Measurements from ENCODE around the gene SUSD1.

Gene SUSD1

DNA sequence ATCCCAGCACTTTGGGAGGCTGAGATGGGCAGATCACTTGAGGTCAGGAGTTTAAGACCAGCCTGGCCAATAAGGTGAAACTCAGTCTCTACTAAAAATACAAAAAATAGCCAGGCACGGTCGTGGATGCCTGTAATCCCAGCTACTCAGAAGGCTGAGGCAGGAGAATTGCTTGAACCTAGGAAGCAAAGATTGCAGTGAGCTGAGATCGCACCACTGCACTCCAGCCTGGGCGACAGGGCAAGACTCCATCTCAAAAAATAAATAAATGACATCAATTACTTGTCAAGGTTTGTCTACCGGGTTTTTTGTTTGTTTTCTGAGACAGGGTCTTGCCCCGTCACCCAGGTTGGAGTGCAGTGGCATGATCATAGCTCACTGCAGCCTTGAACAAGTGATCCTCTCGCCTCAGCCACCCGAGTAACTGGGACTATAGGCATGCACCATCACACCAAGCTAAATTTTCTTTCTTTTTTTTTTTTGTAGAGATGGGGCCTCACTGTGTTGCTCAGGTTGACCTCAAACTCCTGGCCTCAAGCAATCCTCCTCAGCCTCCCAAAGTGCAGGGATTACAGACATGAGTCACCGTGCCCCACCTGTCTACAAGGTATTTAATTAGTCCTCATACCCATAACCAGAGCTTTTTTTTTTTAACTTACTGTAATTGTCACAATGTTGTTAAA lies 64.9 kb downstream of the SUSD1 start:
- TF ChIP-seq, protein P1, sequence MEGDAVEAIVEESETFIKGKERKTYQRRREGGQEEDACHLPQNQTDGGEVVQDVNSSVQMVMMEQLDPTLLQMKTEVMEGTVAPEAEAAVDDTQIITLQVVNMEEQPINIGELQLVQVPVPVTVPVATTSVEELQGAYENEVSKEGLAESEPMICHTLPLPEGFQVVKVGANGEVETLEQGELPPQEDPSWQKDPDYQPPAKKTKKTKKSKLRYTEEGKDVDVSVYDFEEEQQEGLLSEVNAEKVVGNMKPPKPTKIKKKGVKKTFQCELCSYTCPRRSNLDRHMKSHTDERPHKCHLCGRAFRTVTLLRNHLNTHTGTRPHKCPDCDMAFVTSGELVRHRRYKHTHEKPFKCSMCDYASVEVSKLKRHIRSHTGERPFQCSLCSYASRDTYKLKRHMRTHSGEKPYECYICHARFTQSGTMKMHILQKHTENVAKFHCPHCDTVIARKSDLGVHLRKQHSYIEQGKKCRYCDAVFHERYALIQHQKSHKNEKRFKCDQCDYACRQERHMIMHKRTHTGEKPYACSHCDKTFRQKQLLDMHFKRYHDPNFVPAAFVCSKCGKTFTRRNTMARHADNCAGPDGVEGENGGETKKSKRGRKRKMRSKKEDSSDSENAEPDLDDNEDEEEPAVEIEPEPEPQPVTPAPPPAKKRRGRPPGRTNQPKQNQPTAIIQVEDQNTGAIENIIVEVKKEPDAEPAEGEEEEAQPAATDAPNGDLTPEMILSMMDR (IDR thresholded peaks at IDR 0.05; ENCODE audit: insufficient read depth, low read depth, low read length, missing control alignments), result no peak
- H3K4me3 ChIP-seq (ENCODE audit: low read length), result no peak overlapping the region
- peak; percentile 81 for DNase-seq (ENCODE audit: low read depth)

DNA sequence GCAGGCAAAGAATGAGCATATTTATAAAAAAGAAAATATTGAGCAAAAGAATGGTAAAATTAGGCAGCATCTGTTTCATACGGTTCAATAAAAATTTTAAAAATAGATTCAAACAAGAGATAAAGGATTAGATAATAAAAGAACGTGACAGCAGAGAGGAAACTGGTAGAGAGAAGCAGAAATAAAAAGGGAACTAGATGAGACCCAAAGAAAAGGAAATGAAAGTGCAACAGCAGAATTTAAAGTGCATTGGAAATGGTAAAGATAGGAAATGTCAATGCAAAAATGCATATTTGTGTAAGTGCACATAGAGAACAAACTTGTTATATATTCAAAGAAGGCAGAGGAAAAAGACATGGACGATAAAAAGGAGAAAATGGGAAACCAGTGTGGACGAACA lies 70.2 kb downstream of the SUSD1 start:
- no peak overlapping the region for H3K4me3 ChIP-seq (ENCODE audit: low read length)
- no peak for DNase-seq (ENCODE audit: low read depth)
- TF ChIP-seq, protein P1 (IDR thresholded peaks at IDR 0.05; ENCODE audit: insufficient read depth, low read depth, low read length, missing control alignments), result no peak

DNA sequence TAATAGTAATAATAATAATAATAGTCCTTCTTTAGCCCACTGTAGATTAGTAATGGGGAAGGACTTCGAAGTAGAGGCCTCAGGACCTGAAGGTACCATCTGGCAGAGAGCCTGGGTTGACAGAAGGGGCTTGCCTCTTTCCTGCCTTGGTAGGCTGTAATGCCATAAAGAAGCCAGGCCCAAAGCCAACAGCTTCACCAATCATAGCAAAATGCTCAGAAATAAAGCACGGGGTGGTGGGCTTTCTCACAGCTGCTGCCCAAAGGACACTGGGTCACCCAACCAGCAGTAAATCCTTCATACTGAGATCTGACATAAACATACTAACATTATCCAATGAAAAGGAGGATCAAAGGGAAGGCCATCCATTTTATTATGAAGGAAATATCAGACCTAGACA lies 70.7 kb downstream of the SUSD1 start:
- no peak overlapping the region for H3K4me3 ChIP-seq (ENCODE audit: low read length)
- no peak for DNase-seq (ENCODE audit: low read depth)
- TF ChIP-seq, protein P1 (IDR thresholded peaks at IDR 0.05; ENCODE audit: insufficient read depth, low read depth, low read length, missing control alignments), result no peak

DNA sequence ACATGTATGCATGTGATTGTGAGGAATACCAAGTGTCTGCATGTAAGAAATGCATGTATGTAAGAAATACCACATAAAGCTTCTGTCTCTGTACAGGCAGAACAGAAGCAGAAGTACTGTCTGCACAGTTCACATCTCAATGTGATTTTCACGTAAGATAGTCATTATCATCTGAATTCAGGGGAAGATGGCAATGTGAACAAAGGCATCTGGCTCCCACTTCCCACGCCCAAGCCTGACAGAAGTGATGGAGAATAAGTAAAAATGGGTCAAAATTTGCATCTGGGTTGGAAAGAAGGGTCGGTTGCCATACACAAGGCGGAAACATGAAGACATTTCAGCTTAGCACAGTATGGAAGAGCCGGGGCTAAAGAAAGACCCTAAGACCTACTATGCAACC lies 71.7 kb downstream of the SUSD1 start:
- DNase-seq (ENCODE audit: low read depth), result no peak
- H3K4me3 ChIP-seq (ENCODE audit: low read length), result no peak overlapping the region
- TF ChIP-seq, protein P1 (IDR thresholded peaks at IDR 0.05; ENCODE audit: insufficient read depth, low read depth, low read length, missing control alignments), result no peak

DNA sequence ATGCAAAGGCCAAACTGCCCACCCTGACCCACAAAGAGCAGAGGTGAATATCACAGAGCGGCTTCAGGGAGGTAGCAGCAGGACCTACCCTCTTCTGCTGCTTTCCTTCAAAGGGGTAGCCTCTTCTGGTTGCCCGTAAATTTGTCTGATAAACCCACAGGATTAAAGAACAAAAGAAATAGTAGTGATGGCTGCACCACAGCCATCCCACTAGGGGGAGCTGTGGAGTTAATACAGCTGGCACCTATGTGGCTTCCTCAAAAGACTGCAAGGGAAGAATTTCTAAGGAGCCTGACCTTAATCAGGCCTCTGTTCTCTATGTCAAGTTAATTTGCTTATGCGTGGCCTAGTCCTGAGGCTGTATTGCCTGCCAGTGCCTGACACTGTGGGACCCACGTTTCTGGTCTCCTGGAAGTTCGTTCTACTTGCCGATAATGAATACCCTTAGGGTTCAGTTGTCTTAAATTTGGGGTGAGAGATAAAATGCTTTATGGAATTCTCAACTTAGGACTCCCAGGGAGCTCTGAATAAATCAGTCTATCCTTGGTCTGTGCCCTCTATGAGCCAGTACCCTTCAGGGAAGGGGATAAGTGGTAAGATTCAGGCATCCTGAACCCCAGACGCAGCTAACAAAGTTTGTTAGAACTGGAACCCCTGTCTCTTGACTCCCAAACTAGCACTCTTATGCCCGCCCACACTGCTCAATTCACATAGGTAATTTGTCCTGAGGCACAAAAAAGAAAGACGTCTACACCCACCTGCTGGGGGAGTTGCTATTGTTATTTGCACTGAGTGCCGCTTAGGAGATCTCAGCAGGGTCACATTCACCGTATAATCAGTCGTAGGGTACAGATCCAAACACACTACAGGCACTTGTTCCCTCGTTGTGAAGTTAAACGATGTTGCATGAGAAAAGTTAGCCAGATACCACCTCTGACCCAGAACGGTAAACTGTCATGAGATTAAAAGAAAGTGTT lies 77.1 kb downstream of the SUSD1 start:
- TF ChIP-seq, protein P1 (IDR thresholded peaks at IDR 0.05; ENCODE audit: insufficient read depth, low read depth, low read length, missing control alignments), result peak; percentile 96
- H3K4me3 ChIP-seq (ENCODE audit: low read length), result no peak overlapping the region
- peak; percentile 80 for DNase-seq (ENCODE audit: low read depth)

DNA sequence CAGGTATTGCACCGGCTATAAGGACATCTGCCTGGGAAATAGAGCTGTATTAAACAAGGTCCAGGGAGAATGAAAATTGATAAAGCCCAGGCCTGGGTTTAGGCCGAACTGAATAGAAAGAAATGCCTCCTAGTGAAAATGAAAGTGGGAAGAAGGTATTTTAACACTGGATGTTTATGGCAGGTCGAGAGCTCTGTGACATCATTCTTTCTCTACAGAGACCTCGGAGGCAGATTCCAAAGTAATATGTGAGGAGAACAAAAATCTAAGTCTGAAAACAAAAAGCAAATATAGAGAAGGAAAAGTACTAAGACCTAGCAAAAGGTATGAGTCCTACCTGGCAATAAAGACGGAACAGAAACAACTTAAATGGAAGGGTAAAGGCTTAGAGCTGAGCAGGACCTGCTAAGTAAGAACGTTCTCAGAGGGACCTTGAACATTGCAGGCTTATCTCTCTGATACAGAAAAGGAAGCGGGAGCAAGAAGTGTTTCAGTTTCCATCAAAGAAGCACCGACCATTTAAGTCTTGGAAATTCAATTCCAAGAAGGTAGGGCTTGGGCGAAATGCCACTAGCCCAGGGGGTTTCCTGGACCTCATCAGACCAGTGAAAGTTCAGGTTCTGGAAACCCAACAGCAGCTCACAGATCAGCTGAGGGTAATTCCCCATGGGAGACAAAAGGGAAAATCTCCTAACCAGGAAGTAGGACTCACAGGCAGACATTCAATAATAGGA lies 80.0 kb downstream of the SUSD1 start:
- TF ChIP-seq, protein P1 (IDR thresholded peaks at IDR 0.05; ENCODE audit: insufficient read depth, low read depth, low read length, missing control alignments), result no peak
- DNase-seq (ENCODE audit: low read depth), result no peak
- no peak overlapping the region for H3K4me3 ChIP-seq (ENCODE audit: low read length)

Measured in epithelial cell of esophagus (primary cell).